GM19467 (cell line): ENCODE data around the gene ARL16.
"Not testable (repeated sequence)": the region's sequence is repeated elsewhere in the genome, so short reads cannot be mapped to it uniquely, and the experiment has no call there.

Experiments used
- ATAC-seq: cut with Tn5 transposase; IDR thresholded peaks from one replicate; pipeline ENCODE4 v1.9.1; 2021; ENCODE audit warnings: mild to moderate bottlenecking, moderate library complexity; ENCODE audit not compliant: unreplicated experiment

Gene ARL16

DNA sequence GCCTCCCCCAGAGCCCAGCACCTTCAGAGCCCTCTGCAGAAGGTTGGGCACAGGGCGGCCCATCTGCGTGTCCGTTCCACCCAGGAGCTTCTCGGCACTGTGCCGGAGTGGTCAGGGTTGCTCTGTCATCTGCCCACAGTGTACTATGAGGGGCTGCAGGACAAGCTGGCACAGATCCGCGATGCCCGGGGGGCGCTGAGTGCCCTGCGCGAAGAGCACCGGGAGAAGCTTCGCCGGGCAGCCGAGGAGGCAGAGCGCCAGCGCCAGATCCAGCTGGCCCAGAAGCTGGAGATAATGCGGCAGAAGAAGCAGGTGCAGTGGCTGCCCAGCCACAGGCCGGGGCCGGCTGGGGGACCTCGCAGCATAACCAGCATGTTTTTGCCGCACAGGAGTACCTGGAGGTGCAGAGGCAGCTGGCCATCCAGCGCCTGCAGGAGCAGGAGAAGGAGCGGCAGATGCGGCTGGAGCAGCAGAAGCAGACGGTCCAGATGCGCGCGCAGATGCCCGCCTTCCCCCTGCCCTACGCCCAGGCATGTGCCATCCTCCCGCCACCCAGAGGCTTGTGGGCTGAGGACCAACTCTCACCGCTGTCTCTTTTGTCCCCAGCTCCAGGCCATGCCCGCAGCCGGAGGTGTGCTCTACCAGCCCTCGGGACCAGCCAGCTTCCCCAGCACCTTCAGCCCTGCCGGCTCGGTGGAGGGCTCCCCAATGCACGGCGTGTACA lies 12.8 kb upstream of the ARL16 start:
- no peak for ATAC-seq

- ATAC-seq, result no peak
These were observed 12.2 kb upstream of the ARL16 start for GRCh38 chr17:81695801-81696200.

DNA sequence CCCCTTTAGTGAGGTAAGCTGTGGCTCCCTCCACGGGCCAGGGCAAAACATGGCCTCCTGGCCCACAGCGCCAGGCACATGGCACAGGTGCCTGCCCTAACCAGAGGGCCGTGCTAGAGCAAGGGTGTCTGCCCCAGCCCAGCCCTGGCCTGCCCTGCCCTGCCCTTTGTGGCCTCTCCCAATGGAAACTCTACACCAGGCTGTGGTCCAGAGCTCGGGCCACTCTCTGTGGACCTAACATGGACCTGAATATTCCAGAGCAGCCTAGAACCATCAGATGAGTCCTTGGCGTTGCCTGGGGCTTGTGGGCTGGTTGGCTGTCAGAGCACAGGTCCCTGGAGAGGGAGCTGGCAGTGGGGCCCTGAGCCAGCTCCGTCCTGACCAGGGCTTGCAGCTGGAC lies 11.6 kb upstream of the ARL16 start:
- no peak for ATAC-seq

- no peak for ATAC-seq
These were observed 11.2 kb upstream of the ARL16 start for GRCh38 chr17:81694810-81695209.

- no peak for ATAC-seq
These were observed 10.1 kb upstream of the ARL16 start for GRCh38 chr17:81693509-81694210.

GRCh38 chr17:81691608-81692007 lies 8.0 kb upstream of the ARL16 start:
- ATAC-seq, result no peak

- no peak for ATAC-seq
These were observed 7.6 kb upstream of the ARL16 start for GRCh38 chr17:81691196-81691595.

GRCh38 chr17:81690549-81690948 lies 7.0 kb upstream of the ARL16 start:
- no peak for ATAC-seq

GRCh38 chr17:81690066-81690465 lies 6.5 kb upstream of the ARL16 start:
- no peak for ATAC-seq

- no peak for ATAC-seq
These were observed 5.0 kb upstream of the ARL16 start for GRCh38 chr17:81688616-81689015.

GRCh38 chr17:81687770-81688541 lies 4.4 kb upstream of the ARL16 start:
- no peak for ATAC-seq

DNA sequence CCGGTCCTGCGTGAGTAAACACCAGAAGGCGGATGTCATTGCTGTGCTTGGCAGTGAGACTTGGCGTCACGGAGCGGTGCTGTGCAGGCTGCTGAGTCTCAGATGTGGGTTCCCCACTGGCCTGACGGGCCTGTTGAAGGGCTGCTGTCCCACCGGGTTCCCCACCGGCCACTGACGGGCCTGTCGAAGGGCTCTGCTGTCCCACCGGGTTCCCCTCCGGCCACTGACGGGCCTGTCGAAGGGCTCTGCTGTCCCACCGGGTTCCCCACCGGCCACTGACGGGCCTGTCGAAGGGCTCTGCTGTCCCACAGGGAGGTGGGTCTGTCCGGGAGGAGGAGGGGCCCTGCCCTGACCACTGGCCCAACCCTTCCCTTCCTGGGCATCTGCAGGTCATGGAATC lies 3.0 kb upstream of the ARL16 start:
- ATAC-seq, result no peak

DNA sequence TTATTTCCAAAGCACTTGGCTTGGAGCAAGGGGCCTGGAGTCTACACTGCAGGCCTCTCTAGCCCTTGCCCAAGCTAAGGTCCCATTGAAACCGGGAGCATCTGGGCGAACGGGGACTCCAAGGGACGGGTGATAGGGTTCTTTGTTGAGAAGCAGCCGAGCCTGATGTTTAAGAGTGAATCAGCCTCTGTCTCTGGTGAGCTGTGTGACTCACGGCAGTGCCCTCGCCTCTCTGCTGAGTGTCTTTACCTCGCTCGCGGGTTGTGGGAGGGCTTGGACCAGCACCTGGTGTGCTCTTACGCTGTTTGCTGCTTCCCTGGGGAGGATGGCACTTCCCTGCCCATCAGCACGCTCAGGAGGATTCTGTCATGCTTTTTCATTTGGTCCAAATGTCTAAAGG lies 1.5 kb upstream of the ARL16 start:
- ATAC-seq, result no peak

GRCh38 chr17:81684442-81684911 lies 880 bp upstream of the ARL16 start:
- ATAC-seq, result peak; percentile 3

GRCh38 chr17:81683208-81683583 lies 401 bp downstream of the ARL16 start:
- ATAC-seq, result peak; percentile 1

GRCh38 chr17:81682565-81683207 lies 911 bp downstream of the ARL16 start:
- ATAC-seq, result no peak

DNA sequence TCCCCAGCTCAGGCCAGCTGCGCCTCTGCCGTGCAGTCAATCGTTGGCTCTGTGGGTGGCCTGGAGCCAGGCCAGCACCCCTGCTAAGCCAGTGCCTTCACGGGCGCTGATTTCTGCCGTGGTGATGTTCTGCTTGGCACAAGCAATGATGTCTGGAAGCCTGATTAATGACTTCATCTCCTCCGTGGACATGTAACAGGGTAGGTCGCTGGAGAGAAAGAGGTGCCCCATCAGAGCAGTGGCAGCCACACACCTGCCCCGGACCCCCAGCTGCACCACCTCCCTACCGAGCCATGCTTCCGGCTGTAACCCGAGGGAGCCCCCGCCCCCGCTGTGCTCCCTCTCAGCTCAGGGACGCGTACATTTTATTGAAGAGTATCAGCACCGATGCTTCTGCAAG lies 1.9 kb downstream of the ARL16 start:
- ATAC-seq, result no peak

- no peak for ATAC-seq
These were observed 3.4 kb downstream of the ARL16 start for GRCh38 chr17:81680150-81680549.

GRCh38 chr17:81676906-81677305 lies 6.7 kb downstream of the ARL16 start:
- no peak for ATAC-seq

DNA sequence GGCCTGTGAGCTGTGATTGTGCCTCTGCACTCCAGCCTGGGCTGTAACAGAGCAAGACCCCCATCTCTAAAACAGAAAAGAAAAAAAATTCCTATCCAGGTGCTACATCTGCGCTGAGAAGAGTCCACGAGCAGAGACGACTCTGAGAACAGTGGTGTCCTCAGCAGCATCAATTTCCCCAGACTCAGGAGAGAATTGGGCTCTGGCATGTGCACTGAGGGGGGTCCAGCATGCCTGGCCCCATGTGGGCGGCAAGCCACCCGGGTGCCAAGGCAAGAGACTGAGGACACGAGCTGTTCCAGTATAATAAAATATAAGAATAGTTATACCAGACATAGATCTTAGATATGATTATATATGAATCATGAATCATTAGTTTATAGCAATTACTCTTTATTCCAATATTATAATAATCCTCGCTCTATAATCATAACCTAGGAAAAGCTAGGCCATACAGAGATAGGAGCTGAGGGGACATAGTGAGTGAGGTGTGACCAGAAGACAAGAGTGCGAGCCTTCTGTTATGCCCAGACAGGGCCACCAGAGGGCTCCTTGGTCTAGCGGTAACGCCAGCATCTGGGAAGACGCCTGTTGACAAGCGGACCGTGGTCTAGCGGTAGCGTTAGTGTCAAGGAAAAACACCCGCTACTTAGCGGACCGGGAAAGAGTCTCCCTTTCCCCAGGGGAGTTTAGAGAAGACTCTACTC lies 7.9 kb downstream of the ARL16 start:
- not testable (repeated sequence) for ATAC-seq
